Stimulated activated naive B cell treated with anti-CD40 and anti-IgM and Interleukin-4, amounts not matched to agents 10 μg/mL and 1 μg/mL and 100 μg/mL, for 72 hours (primary cell): ENCODE measurements around the gene ESM1.

Source experiments
- ATAC-seq, 2 donors: fragments of 150-1000 bp; cut with Tn5 transposase; replicated peaks; 2 replicates each; pipeline ENCODE4 v1.10.0; 2021; ENCODE audit warnings: moderate library complexity in 1 of 2
- DNase-seq: peaks from one replicate; pipeline ENCODE4 v3.0.0; 2021
- H3K27ac Mint-ChIP-seq: one replicate; pipeline ENCODE4 v1.8.0; 2022; ENCODE audit warnings: mild to moderate bottlenecking, mixed read lengths
- H3K27me3 Mint-ChIP-seq, 2 donors: one replicate each; pipeline ENCODE4 v1.8.0; 2022; ENCODE audit warnings: mixed read lengths in 2 of 2
- H3K36me3 Mint-ChIP-seq, 2 donors: one replicate each; pipeline ENCODE4 v1.8.0; 2022; ENCODE audit warnings: mixed read lengths in 2 of 2, mild to moderate bottlenecking in 1 of 2
- H3K4me1 Mint-ChIP-seq, 2 donors: one replicate each; pipeline ENCODE4 v1.8.0; 2022; ENCODE audit warnings: mixed read lengths in 2 of 2, mild to moderate bottlenecking in 1 of 2
- H3K4me3 Mint-ChIP-seq, 2 donors: one replicate each; pipeline ENCODE4 v1.8.0; 2022; ENCODE audit warnings: mild to moderate bottlenecking in 2 of 2, mixed read lengths in 2 of 2, moderate library complexity in 1 of 2
- H3K9me3 Mint-ChIP-seq, 2 donors: one replicate each; pipeline ENCODE4 v1.8.0; 2022; ENCODE audit warnings: mixed read lengths in 2 of 2, mild to moderate bottlenecking in 1 of 2

Gene ESM1

DNA sequence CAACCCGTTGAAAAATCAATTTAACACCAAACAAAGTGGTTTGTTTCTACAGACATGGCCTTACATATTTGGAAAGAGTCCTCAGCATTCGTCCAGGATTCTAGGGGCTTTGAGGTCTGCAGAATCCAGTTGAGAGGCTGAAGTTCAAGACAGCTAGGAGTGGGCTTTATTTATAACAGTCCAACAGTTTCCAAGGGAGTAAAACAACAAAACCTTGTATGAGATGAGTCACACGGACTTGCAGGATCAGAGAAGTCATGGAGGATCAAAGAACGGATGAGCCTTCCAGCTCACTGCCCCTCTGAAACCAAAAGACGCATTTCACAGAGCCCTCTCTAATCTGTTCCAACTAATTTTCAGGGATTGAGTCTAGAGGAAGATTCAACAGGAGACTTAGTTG is 11.1 kb upstream of the ESM1 start:
- no peak for DNase-seq
- Mint-ChIP-seq H3K9me3 (peaks cover 0 to 1% of the 10 kb centered on the region in 2 donors), H3K4me1 (no peaks in the 10 kb centered on the region), H3K27ac (no peak overlapping the region), H3K4me3 (no peak overlapping the region), H3K27me3 (peaks cover 0 to 11% of the 10 kb centered on the region in 2 donors), H3K36me3 (no peaks in the 10 kb centered on the region)
- no peak for ATAC-seq

DNA sequence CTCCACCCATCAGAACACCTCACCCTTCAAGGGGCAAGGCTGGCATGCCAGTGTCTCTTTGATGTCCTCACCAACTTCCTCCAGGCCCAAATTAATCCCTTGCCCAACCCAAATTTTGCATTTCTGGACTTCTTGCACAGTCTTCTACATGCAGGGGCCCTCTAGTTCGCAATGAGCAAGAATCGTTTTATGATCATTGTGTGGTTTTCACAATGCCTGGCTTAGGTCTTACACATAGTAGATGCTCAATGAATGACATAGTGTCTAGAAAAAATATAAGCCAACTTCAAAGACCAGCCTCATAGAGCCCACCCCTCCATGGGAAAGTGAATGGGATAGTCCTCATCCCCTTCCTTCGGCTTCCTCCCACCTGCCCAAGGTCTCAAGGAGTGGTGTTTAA is 9.8 kb upstream of the ESM1 start:
- H3K4me1 Mint-ChIP-seq: no peaks in the 10 kb centered on the region
- H3K27ac Mint-ChIP-seq: no peak overlapping the region
- no peak for ATAC-seq
- no peak overlapping the region for H3K4me3 Mint-ChIP-seq
- H3K36me3 Mint-ChIP-seq: no peaks in the 10 kb centered on the region
- peaks cover 0 to 11% of the 10 kb centered on the region in 2 donors for H3K27me3 Mint-ChIP-seq
- no peak for DNase-seq
- H3K9me3 Mint-ChIP-seq: no peaks in the 10 kb centered on the region

DNA sequence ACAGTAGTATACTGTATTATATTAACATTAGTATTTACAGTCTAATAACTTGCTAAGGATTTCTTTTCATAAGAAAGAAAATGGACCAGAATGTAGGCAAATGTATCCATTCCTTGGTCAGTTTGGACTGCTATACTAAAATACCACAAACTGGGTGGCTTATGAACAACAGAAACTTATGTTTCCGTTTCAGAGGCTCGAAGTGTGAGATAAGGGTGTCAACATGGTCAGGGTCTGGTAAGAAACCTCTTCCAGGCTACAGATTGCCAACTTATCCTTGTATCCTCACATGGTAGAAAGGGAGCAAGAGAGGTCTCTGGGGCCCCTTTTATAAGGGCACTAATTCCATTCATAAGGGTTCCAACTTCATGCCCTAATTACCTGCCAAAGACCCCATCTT is 9.2 kb upstream of the ESM1 start:
- Mint-ChIP-seq H3K9me3 (no peaks in the 10 kb centered on the region), H3K36me3 (no peaks in the 10 kb centered on the region), H3K27me3 (peaks cover 0 to 9% of the 10 kb centered on the region in 2 donors), H3K27ac (no peak overlapping the region), H3K4me3 (no peak overlapping the region), H3K4me1 (no peaks in the 10 kb centered on the region)
- no peak for ATAC-seq
- DNase-seq: no peak

DNA sequence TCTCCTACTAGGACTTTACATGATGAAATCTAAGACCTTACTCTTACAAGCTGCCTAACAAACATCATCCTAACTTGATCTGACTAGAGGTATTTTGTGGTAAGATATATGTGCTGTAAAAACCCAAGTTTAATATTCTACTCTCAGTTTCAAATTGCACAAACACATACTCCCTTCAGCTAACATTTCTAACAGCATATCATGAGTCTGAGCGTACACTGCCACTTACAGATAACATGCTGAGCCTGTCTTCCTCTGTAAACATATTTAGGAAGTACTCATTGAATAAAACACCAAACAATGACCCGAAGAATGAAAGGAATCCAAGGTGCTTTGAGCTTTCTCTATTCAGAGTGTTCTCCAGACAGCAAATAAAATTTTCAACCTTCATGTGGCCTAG is 7.9 kb upstream of the ESM1 start:
- H3K27ac Mint-ChIP-seq: no peak overlapping the region
- H3K27me3 Mint-ChIP-seq: peaks cover 0 to 4% of the 10 kb centered on the region in 2 donors
- no peaks in the 10 kb centered on the region for H3K4me1 Mint-ChIP-seq
- ATAC-seq: no peak
- H3K9me3 Mint-ChIP-seq: no peaks in the 10 kb centered on the region
- no peak for DNase-seq
- no peak overlapping the region for H3K4me3 Mint-ChIP-seq
- no peaks in the 10 kb centered on the region for H3K36me3 Mint-ChIP-seq

DNA sequence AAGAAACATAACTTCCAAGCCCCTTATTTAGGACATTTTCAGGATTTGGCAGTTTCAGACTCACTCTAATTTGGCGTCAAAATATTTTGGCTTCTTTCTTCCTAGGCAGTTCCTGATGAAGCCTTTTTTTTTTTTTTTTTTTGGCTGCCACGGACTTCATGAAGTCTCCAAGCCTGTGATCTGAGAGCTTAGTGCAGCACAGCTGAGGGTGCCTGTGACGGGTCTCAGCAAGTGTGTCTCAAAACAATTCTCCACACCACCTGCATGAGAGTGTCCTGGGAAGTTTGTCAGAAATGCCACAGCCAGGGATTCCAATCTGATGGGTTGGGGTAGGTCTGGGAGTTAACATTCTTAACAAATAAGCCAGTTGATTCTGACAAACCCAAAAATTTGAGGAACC is 6.0 kb upstream of the ESM1 start:
- Mint-ChIP-seq H3K27me3 (peaks cover 1 to 2% of the 10 kb centered on the region in 2 donors), H3K4me3 (no peak overlapping the region), H3K36me3 (no peaks in the 10 kb centered on the region), H3K27ac (no peak overlapping the region), H3K9me3 (no peaks in the 10 kb centered on the region), H3K4me1 (no peaks in the 10 kb centered on the region)
- ATAC-seq (no peak), DNase-seq (no peak)

DNA sequence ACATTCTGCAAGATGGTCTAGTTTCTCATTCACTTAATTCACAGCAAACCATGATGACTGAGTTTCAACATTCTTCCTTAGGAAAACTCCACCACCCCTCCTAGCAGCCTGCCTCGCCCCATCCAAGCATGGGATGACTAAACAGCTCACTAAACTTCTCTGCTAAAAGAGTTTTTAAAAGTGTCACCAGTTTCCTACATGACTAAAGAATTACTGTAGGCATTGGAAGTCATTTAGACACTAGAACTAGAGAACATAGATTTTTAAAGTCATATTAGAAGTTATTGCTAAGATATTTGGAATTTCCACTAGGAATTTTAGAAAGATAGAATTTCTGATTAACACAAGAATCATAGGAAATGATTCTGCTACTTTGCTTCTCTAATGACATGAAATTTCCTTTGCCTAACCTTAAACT is 5.5 kb upstream of the ESM1 start:
- no peaks in the 10 kb centered on the region for H3K9me3 Mint-ChIP-seq
- peaks cover 6 to 7% of the 10 kb centered on the region in 2 donors for H3K27me3 Mint-ChIP-seq
- no peak for DNase-seq
- H3K4me3 Mint-ChIP-seq: no peak overlapping the region
- no peak for ATAC-seq
- peaks cover 0 to 2% of the 10 kb centered on the region in 2 donors for H3K4me1 Mint-ChIP-seq
- H3K36me3 Mint-ChIP-seq: no peaks in the 10 kb centered on the region
- no peak overlapping the region for H3K27ac Mint-ChIP-seq

DNA sequence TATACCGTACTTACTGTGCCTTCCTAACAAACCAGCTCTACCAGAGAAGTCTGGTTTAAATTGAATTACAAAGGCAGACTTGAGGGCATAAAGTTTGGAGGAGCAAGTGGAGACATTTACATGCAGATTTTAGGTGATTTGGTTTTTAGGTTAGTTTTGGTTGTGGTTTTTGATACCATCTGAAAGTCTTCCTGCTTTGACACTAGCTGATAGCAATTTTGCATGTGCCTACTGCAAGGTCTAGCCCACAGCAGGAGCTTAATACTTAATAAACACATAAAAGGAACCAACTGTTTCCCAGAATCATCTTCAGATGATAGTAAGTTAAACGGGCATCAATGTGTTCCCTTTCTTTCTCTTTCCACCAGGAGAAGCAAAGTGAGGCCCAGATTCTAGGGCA is 3.4 kb upstream of the ESM1 start:
- Mint-ChIP-seq H3K27ac (no peak overlapping the region), H3K27me3 (peaks cover 15 to 20% of the 10 kb centered on the region in 2 donors), H3K4me1 (peaks cover 6 to 9% of the 10 kb centered on the region in 2 donors), H3K4me3 (no peak overlapping the region), H3K36me3 (no peaks in the 10 kb centered on the region), H3K9me3 (no peaks in the 10 kb centered on the region)
- DNase-seq (no peak), ATAC-seq (no peak)

DNA sequence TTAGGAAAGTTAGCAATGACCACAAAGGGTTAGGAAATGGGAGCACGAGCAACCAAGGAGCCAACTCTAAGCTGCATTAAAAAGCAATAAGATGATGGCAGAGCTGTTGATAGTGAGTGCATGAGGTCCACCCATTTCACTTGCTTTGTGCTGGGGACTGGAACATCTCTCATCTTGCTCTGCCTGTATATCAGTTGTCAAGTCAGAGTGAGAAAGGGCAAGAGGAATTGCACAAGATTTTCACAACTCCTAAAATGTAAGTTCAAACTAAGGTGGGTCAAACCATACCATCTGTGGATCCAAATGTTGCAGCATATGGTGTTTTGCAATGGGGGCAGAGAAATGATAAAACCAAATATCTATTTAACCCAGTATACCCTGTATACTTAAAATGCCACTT is 2.8 kb upstream of the ESM1 start:
- no peak overlapping the region for H3K27ac Mint-ChIP-seq
- no peak overlapping the region for H3K4me3 Mint-ChIP-seq
- peaks cover 6 to 9% of the 10 kb centered on the region in 2 donors for H3K4me1 Mint-ChIP-seq

DNA sequence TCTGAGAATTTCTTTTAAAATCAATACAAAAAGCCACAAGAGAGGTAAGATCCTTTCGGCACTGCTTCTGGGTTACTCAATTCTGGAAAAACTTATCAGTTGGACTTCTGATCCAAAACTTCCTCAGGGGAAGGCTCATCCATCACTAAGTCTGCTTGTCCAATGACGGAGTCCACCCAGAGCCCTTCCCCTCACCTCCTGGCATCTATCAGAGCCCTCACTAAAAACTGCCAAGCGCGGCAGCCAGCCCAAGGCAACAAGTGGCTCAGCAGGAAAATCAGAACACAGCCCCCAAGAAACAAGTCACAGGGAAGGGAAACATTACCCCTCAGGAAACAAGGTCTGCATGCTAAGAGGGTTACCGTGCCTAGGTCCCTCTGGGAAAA is 869 bp upstream of the ESM1 start:
- ATAC-seq: no peak
- H3K4me1 Mint-ChIP-seq: peaks cover 6 to 9% of the 10 kb centered on the region in 2 donors
- no peak for DNase-seq
- no peak overlapping the region for H3K4me3 Mint-ChIP-seq
- peaks cover 15 to 20% of the 10 kb centered on the region in 2 donors for H3K27me3 Mint-ChIP-seq
- no peaks in the 10 kb centered on the region for H3K36me3 Mint-ChIP-seq
- no peaks in the 10 kb centered on the region for H3K9me3 Mint-ChIP-seq
- H3K27ac Mint-ChIP-seq: no peak overlapping the region

More for the DNA sequence above, 2.8 kb upstream of the ESM1 start:
- Mint-ChIP-seq H3K27me3 (peaks cover 15 to 20% of the 10 kb centered on the region in 2 donors), H3K36me3 (no peaks in the 10 kb centered on the region), H3K9me3 (no peaks in the 10 kb centered on the region)
- DNase-seq: no peak
- no peak for ATAC-seq

DNA sequence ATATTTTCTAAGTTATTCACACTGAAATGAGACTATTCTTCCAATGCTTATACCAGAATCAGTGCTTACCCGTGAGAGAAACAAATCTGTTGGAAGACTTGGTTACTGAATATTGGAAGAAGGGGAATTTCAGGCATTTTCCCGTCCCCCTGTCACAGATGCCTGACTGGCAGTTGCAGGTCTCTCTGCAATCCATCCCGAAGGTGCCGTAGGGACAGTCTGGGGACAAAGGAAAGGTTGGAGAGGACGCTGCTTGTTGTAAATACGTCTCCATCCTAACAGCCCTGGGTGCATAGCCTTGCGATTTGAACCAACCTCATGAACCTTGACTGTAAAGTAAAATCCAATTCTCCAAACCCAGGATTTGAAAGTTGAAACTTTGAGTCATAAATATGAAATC is 3.5 kb downstream of the ESM1 start:
- peaks cover 15 to 26% of the 10 kb centered on the region in 2 donors for H3K27me3 Mint-ChIP-seq
- H3K27ac Mint-ChIP-seq: no peak overlapping the region
- H3K36me3 Mint-ChIP-seq: no peaks in the 10 kb centered on the region
- no peak for DNase-seq
- H3K4me1 Mint-ChIP-seq: peaks cover 6 to 9% of the 10 kb centered on the region in 2 donors
- no peak for ATAC-seq
- H3K4me3 Mint-ChIP-seq: no peak overlapping the region
- no peaks in the 10 kb centered on the region for H3K9me3 Mint-ChIP-seq

DNA sequence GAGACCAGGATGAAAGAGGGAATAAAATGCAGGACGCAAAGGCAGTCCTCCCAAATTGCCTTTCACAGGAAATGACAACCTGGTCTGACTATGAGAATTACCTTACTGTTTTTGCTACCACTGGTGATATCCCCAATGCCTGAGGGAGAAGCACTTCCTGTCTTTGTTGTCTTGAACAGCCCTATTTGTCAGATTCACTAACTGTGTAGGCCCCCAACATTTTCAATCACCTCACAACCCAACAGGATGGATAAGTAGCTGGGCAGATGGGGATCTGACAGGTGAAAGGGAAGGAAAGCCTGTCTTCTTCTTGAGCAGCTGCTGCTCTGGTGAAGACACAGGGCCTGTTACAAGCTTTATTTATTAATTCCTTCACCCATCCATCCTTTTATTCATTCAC is 9.7 kb downstream of the ESM1 start:
- DNase-seq: no peak
- H3K4me3 Mint-ChIP-seq: no peak overlapping the region
- no peak for ATAC-seq
- peaks cover 0 to 6% of the 10 kb centered on the region in 2 donors for H3K27me3 Mint-ChIP-seq
- no peak overlapping the region for H3K27ac Mint-ChIP-seq
- no peaks in the 10 kb centered on the region for H3K9me3 Mint-ChIP-seq
- H3K4me1 Mint-ChIP-seq: no peaks in the 10 kb centered on the region
- no peaks in the 10 kb centered on the region for H3K36me3 Mint-ChIP-seq

DNA sequence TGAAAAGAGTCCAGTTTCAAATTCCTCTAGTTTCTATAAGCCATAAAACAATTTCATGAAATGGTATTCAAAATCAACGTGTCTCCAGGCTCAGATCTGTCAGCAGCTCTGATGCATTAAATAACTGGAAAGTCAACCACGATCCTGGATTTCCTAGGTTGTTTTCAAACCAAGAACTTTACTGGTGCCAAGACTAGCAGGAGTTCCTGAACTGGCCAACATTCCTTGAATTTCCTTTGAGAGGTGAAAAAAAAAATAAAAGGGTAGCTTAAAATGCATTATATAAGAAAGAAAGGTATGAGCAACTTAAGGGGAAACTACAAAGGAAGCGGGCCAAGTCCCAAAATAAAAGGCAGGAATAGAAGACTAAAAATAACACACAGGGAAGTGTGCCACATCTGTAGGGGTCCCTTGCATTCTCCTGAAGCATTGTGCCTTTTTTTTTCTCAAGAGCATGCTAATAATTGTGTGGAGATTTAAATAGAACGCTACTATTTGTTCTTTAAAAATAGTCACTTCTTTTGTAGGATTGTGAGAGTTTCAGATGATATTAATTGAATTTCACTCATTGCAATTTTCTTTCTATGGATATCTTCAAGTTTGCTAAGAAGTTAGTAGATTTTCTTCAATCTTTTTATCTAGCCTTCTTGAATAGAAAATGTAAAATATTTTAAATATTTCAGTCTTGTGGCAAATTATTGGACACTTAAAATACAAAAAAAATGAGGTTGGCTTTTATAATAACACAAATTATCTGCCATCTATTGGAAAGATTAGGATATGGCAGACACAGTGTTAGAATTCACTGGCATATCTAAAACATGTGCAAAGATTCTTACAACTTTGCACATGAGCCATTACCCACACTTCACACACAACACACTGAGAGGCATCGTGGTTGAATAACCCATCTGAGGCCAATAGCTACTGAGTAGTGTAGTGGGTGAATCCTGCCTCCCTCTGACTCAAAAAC is 15.3 kb downstream of the ESM1 start:
- Mint-ChIP-seq H3K4me3 (no peak overlapping the region), H3K27ac (no peak overlapping the region), H3K4me1 (peaks cover 0 to 3% of the 10 kb centered on the region in 2 donors), H3K27me3 (peaks cover 5% of the 10 kb centered on the region in 2 donors), H3K9me3 (no peaks in the 10 kb centered on the region), H3K36me3 (no peaks in the 10 kb centered on the region)
- no peak for DNase-seq
- ATAC-seq: no peak

DNA sequence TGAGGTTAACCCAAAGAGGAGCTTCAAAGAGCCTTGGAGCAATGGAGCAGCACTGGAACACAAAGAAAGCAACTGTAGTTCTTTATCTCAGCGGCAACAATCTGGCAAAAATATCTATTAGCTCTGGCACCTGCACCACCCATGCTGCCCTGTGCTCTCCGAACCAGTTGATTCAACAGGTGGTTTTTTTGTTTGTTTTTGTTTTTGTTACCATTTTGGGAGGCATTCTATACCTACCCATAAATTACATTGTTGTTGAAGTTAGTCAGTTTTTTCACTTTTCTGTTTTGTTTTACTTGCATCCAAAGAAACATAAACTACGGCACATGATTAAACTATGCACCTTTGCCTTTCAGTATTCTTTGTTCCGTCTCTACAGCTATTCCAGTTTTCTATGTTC is 16.2 kb downstream of the ESM1 start:
- H3K9me3 Mint-ChIP-seq: no peaks in the 10 kb centered on the region
- no peak for ATAC-seq
- no peak overlapping the region for H3K4me3 Mint-ChIP-seq
- H3K4me1 Mint-ChIP-seq: peaks cover 0 to 3% of the 10 kb centered on the region in 2 donors
- peaks cover 5% of the 10 kb centered on the region in 2 donors for H3K27me3 Mint-ChIP-seq
- H3K36me3 Mint-ChIP-seq: no peaks in the 10 kb centered on the region
- no peak for DNase-seq
- no peak overlapping the region for H3K27ac Mint-ChIP-seq

DNA sequence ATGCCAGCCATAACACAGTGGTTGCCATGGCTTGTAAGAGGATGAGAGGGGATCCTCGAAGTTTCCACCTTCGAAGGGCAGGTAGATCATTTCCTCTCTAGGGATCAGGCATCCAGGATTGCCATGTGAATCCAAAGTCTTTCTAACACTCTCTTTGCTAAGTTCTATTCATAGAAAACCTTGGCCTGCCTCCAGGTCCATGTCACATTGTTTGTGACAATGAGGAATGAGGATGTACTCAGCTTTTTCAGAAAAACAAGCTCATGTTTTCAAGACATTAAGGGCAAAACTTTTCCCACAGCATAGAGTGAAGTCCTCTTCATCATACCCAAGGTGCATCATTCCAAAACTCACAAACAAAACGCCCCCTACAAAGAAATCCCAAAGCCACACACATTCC is 19.6 kb downstream of the ESM1 start:
- Mint-ChIP-seq H3K4me3 (no peak overlapping the region), H3K27ac (no peak overlapping the region), H3K36me3 (no peaks in the 10 kb centered on the region), H3K4me1 (peaks cover 0 to 3% of the 10 kb centered on the region in 2 donors), H3K9me3 (no peaks in the 10 kb centered on the region), H3K27me3 (peaks cover 5% of the 10 kb centered on the region in 2 donors)
- DNase-seq: no peak
- no peak for ATAC-seq

DNA sequence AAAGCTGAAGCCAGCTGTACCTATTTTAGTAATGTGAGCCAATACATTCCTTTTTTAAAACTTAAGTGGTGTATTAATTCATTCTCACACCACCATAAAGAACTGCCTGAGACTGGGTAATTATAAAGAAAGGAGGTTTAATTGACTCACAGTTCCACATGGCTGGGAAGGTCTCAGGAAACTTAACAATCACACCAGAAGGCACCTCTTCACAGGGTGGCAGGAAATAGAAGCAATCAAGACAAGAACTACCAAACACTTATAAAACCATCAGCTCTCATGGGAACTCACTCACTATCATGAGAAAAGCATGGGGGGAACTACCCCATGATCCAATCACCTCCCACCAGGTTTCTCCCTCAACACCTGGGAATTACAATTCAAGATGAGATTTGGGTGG is 21.0 kb downstream of the ESM1 start:
- no peak for ATAC-seq
- Mint-ChIP-seq H3K27ac (no peak overlapping the region), H3K4me1 (peaks cover 0 to 4% of the 10 kb centered on the region in 2 donors)

More for the DNA sequence above, 21.0 kb downstream of the ESM1 start:
- H3K9me3 Mint-ChIP-seq: no peaks in the 10 kb centered on the region
- no peak for DNase-seq
- H3K36me3 Mint-ChIP-seq: no peaks in the 10 kb centered on the region
- H3K27me3 Mint-ChIP-seq: peaks cover 7 to 11% of the 10 kb centered on the region in 2 donors
- no peak overlapping the region for H3K4me3 Mint-ChIP-seq
